Measurements from ENCODE around the gene RIPK1. TPM values are rescaled to one million over a fixed set of nuclear protein-coding genes. Genes with fewer than 3 reads are reported as not detected.
"Not testable (repeated sequence)": the region's sequence is repeated elsewhere in the genome, so short reads cannot be mapped to it uniquely, and the experiment has no call there.

RIPK1 gene
- total RNA-seq, 1 experiment from 2014 or later = 19.0 TPM

GRCh38 chr6:3076320-3076719 is 8.0 kb downstream of the RIPK1 start:
- no peak for DNase-seq (ENCODE audit: low spot score)
- in situ Hi-C loops (cut with HindIII; ENCODE audit: low sequenced_read_pairs) = no loop called here

- in situ Hi-C loops (cut with HindIII; ENCODE audit: low sequenced_read_pairs) = no loop called here
- no peak for DNase-seq (ENCODE audit: low spot score)
These were observed 9.1 kb downstream of the RIPK1 start for GRCh38 chr6:3077430-3077829.

- DNase-seq (ENCODE audit: low spot score) = not testable (repeated sequence)
These were observed 10.7 kb downstream of the RIPK1 start for GRCh38 chr6:3078952-3079351.

GRCh38 chr6:3079682-3080081 is 11.4 kb downstream of the RIPK1 start:
- in situ Hi-C loops (cut with HindIII; ENCODE audit: low sequenced_read_pairs) = no loop called here
- DNase-seq (ENCODE audit: low spot score) = no peak

More at GRCh38 chr6:3078952-3079351, 10.7 kb downstream of the RIPK1 start:
- in situ Hi-C loops (cut with HindIII; ENCODE audit: low sequenced_read_pairs) = not testable (repeated sequence)

GRCh38 chr6:3081960-3082359 is 13.7 kb downstream of the RIPK1 start:
- no peak for DNase-seq (ENCODE audit: low spot score)
- in situ Hi-C loops (cut with HindIII; ENCODE audit: low sequenced_read_pairs) = no loop called here

GRCh38 chr6:3085074-3085473 is 16.8 kb downstream of the RIPK1 start:
- in situ Hi-C loops (cut with HindIII; ENCODE audit: low sequenced_read_pairs) = no loop called here
- no peak for DNase-seq (ENCODE audit: low spot score)

- DNase-seq (ENCODE audit: low spot score) = no peak
- in situ Hi-C loops (cut with HindIII; ENCODE audit: low sequenced_read_pairs) = no loop called here
These were observed 18.1 kb downstream of the RIPK1 start for GRCh38 chr6:3086282-3086946.

GRCh38 chr6:3088446-3088845 is 20.2 kb downstream of the RIPK1 start:
- in situ Hi-C loops (cut with HindIII; ENCODE audit: low sequenced_read_pairs) = no loop called here
- no peak for DNase-seq (ENCODE audit: low spot score)

GRCh38 chr6:3088968-3089367 is 20.7 kb downstream of the RIPK1 start:
- in situ Hi-C loops (cut with HindIII; ENCODE audit: low sequenced_read_pairs) = no loop called here
- no peak for DNase-seq (ENCODE audit: low spot score)

- no peak for DNase-seq (ENCODE audit: low spot score)
These were observed 21.7 kb downstream of the RIPK1 start for GRCh38 chr6:3090013-3090412.

GRCh38 chr6:3094815-3095214 is 26.5 kb downstream of the RIPK1 start:
- no peak for DNase-seq (ENCODE audit: low spot score)
- in situ Hi-C loops (cut with HindIII; ENCODE audit: low sequenced_read_pairs) = no loop called here

More at GRCh38 chr6:3090013-3090412, 21.7 kb downstream of the RIPK1 start:
- in situ Hi-C loops (cut with HindIII; ENCODE audit: low sequenced_read_pairs) = no loop called here

GRCh38 chr6:3102875-3103274 is 34.6 kb downstream of the RIPK1 start:
- no peak for DNase-seq (ENCODE audit: low spot score)
- in situ Hi-C loops (cut with HindIII; ENCODE audit: low sequenced_read_pairs) = no loop called here

- in situ Hi-C loops (cut with HindIII; ENCODE audit: low sequenced_read_pairs) = no loop called here
- DNase-seq (ENCODE audit: low spot score) = no peak
These were observed 40.6 kb downstream of the RIPK1 start for GRCh38 chr6:3108746-3109414.

GRCh38 chr6:3109761-3110160 is 41.5 kb downstream of the RIPK1 start:
- in situ Hi-C loops (cut with HindIII; ENCODE audit: low sequenced_read_pairs) = no loop called here
- no peak for DNase-seq (ENCODE audit: low spot score)

GRCh38 chr6:3114377-3114776 is 46.1 kb downstream of the RIPK1 start:
- no peak for DNase-seq (ENCODE audit: low spot score)
- in situ Hi-C loops (cut with HindIII; ENCODE audit: low sequenced_read_pairs) = no loop called here

GRCh38 chr6:3117912-3118352 is 49.6 kb downstream of the RIPK1 start:
- in situ Hi-C loops (cut with HindIII; ENCODE audit: low sequenced_read_pairs) = no loop called here
- no peak for DNase-seq (ENCODE audit: low spot score)

- in situ Hi-C loops (cut with HindIII; ENCODE audit: low sequenced_read_pairs) = no loop called here
- peak; percentile 96 for DNase-seq (ENCODE audit: low spot score)
These were observed 50.2 kb downstream of the RIPK1 start, which contains the start of gene BPHL for GRCh38 chr6:3118353-3119039. TSS of gene BPHL (plus strand) at chr6:3118711. CDS start at chr6:3118741, 30 bp downstream.

- DNase-seq (ENCODE audit: low spot score) = peak; percentile 56
- in situ Hi-C loops (cut with HindIII; ENCODE audit: low sequenced_read_pairs) = no loop called here
These were observed 50.9 kb downstream of the RIPK1 start for GRCh38 chr6:3119040-3119723.

- DNase-seq (ENCODE audit: low spot score) = no peak
- in situ Hi-C loops (cut with HindIII; ENCODE audit: low sequenced_read_pairs) = no loop called here
These were observed 52.4 kb downstream of the RIPK1 start for GRCh38 chr6:3120765-3121089.

- in situ Hi-C loops (cut with HindIII; ENCODE audit: low sequenced_read_pairs) = no loop called here
- DNase-seq (ENCODE audit: low spot score) = no peak
These were observed 54.5 kb downstream of the RIPK1 start for GRCh38 chr6:3122823-3123182.

All from G401 (cell line).